HepG2 (cell line): Measurements from ENCODE around the gene DQX1. TPM values are rescaled to one million over a fixed set of nuclear protein-coding genes. Genes with fewer than 3 reads are reported as not detected.

Source experiments
- ERF ChIP-seq: IDR thresholded peaks from 2 replicates; pipeline ENCODE4 v1.6.1; 2018; ENCODE audit warnings: missing biosample characterization, missing genetic modification reagents
- FOXJ3 ChIP-seq: sonication (generic); formaldehyde crosslinking; IDR thresholded peaks from 2 replicates; pipeline ENCODE4 v1.4.0; 2020; ENCODE audit warnings: missing genetic modification reagents, mild to moderate bottlenecking, borderline replicate concordance
- HNF1A ChIP-seq, 2 experiments: sonication (generic) in 1 of 2; formaldehyde crosslinking in 1 of 2; IDR thresholded peaks; 2 replicates each; pipeline versions ENCODE4 v1.4.0 to v1.6.1; 2016 to 2020; ENCODE audit warnings: borderline replicate concordance in 1 of 2, low read depth in 1 of 2, mild to moderate bottlenecking in 1 of 2, missing genetic modification reagents in 1 of 2
- HOXA5 ChIP-seq: sonication (generic); formaldehyde crosslinking; IDR thresholded peaks from 2 replicates; pipeline ENCODE4 v1.4.0; 2020; ENCODE audit warnings: missing genetic modification reagents
- LCORL ChIP-seq, 2 experiments: fragments of 450-650 bp in 1 of 2; sonication (generic) in 1 of 2; formaldehyde crosslinking in 1 of 2; IDR thresholded peaks; 2 replicates each; pipeline versions ENCODE4 v1.5.0 to v1.6.1; 2017 to 2020; ENCODE audit warnings: antibody characterized with exemption in 1 of 2, missing genetic modification reagents in 1 of 2
- SETDB1 ChIP-seq: sonication (generic); formaldehyde crosslinking; IDR thresholded peaks from 2 replicates; pipeline ENCODE4 v1.5.1; 2020; ENCODE audit warnings: missing genetic modification reagents, mild to moderate bottlenecking, borderline replicate concordance
- SMC3 ChIP-seq: IDR thresholded peaks from 2 replicates; pipeline ENCODE4 v1.6.1; 2011; ENCODE audit warnings: low read length, improper control_type of control experiment
- SP5 ChIP-seq: IDR thresholded peaks from 2 replicates; pipeline ENCODE4 v1.6.1; 2016; ENCODE audit warnings: low read depth, borderline replicate concordance
- TAF1 ChIP-seq: sonication (generic); formaldehyde crosslinking; IDR thresholded peaks from 2 replicates; pipeline ENCODE4 v1.4.0; 2020; ENCODE audit warnings: missing genetic modification reagents
- ZBTB37 ChIP-seq: sonication (generic); formaldehyde crosslinking; IDR thresholded peaks from 2 replicates; pipeline ENCODE4 v1.4.0; 2020; ENCODE audit warnings: mild to moderate bottlenecking, missing genetic modification reagents
- ZNF446 ChIP-seq: sonication (generic); formaldehyde crosslinking; IDR thresholded peaks from 2 replicates; pipeline ENCODE4 v1.5.0; 2020; ENCODE audit warnings: mild to moderate bottlenecking, missing genetic modification reagents
- ZNF569 ChIP-seq: sonication (generic); formaldehyde crosslinking; IDR thresholded peaks from 2 replicates; pipeline ENCODE4 v1.5.0; 2020; ENCODE audit warnings: mild to moderate bottlenecking, missing genetic modification reagents, moderate library complexity, borderline replicate concordance
- ZNF782 ChIP-seq: sonication (generic); formaldehyde crosslinking; IDR thresholded peaks from 2 replicates; pipeline ENCODE4 v1.4.0; 2020; ENCODE audit warnings: missing genetic modification reagents, mild to moderate bottlenecking, borderline replicate concordance
- ZNF883 ChIP-seq: sonication (generic); formaldehyde crosslinking; IDR thresholded peaks from 2 replicates; pipeline ENCODE4 v1.5.1; 2020; ENCODE audit warnings: mild to moderate bottlenecking, missing genetic modification reagents; ENCODE audit errors: not compliant biosample characterization
- ZSCAN20 ChIP-seq: sonication (generic); formaldehyde crosslinking; IDR thresholded peaks from 2 replicates; pipeline ENCODE4 v1.4.0; 2020; ENCODE audit warnings: missing genetic modification reagents, mild to moderate bottlenecking, borderline replicate concordance
- ZSCAN29 ChIP-seq: sonication (generic); formaldehyde crosslinking; conservative IDR thresholded peaks from 2 replicates; pipeline ENCODE4 v1.4.0; 2020; ENCODE audit warnings: mild to moderate bottlenecking, missing genetic modification reagents
- ZSCAN9 ChIP-seq: IDR thresholded peaks from 2 replicates; pipeline ENCODE4 v1.6.1; 2016; ENCODE audit warnings: borderline replicate concordance
- polyA plus RNA-seq, 8 experiments: library from polyadenylated mRNA; depleted of rRNA in 3 of 8; stranded (reverse) in 7 of 8; unstranded in 1 of 8; fragments of >200 nt; fragmentation: Illumina TruSeq in 4 of 8; extraction: Trizol in 4 of 8; gene quantifications; 2 replicates each; pipeline versions ENCODE4 v1.2.1 to v1.2.3, GENCODE V29; 2011 to 2016; ENCODE audit warnings: low read depth in 4 of 8, missing spikeins in 1 of 8, mixed read lengths in 1 of 8; ENCODE audit not compliant: insufficient read depth in 1 of 8
- total RNA-seq, 5 experiments: library from RNA; depleted of rRNA; stranded (reverse); fragments of >200 nt; fragmentation: Illumina TruSeq; extraction: Trizol; gene quantifications; 2 replicates each; pipeline ENCODE4 v1.2.3, GENCODE V29; 2016; ENCODE audit warnings: low read depth in 1 of 5
- TF ChIP-seq, protein P1 (sequence below): sonication (generic); formaldehyde crosslinking; IDR thresholded peaks from 2 replicates; pipeline ENCODE4 v1.4.0; 2020; ENCODE audit warnings: missing genetic modification reagents
- TF ChIP-seq, protein P2 (sequence below): sonication (generic); formaldehyde crosslinking; conservative IDR thresholded peaks from 2 replicates; pipeline ENCODE4 v1.8.0; 2022; ENCODE audit warnings: mild to moderate bottlenecking, moderate library complexity, missing genetic modification reagents

The DQX1 gene
- total and polyA plus RNA-seq, 2 of the 13 experiments (the other 11 are each of a cell fraction or from before 2014, with no cell fraction given) = 27.6 to 89.8 TPM

GRCh38 chr2:74552914-74553811, 27.1 kb upstream of the DQX1 start (continued):
- TF ChIP-seq, protein P1, sequence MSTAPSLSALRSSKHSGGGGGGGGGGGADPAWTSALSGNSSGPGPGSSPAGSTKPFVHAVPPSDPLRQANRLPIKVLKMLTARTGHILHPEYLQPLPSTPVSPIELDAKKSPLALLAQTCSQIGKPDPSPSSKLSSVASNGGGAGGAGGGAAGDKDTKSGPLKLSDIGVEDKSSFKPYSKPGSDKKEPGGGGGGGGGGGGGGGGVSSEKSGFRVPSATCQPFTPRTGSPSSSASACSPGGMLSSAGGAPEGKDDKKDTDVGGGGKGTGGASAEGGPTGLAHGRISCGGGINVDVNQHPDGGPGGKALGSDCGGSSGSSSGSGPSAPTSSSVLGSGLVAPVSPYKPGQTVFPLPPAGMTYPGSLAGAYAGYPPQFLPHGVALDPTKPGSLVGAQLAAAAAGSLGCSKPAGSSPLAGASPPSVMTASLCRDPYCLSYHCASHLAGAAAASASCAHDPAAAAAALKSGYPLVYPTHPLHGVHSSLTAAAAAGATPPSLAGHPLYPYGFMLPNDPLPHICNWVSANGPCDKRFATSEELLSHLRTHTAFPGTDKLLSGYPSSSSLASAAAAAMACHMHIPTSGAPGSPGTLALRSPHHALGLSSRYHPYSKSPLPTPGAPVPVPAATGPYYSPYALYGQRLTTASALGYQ = no peak
- TF ChIP-seq ZSCAN9 (CRISPR knock-in tag) = no peak
- TF ChIP-seq TAF1 (CRISPR knock-in tag) = peak; percentile 29; the same call in 1 of the 2 replicates
- TF ChIP-seq ZSCAN29 (CRISPR knock-in tag) = no peak
- TF ChIP-seq ZNF782 (CRISPR knock-in tag) = no peak
- no peak for TF ChIP-seq ZSCAN20 (CRISPR knock-in tag)
- TF ChIP-seq HOXA5 = no peak
- no peak for TF ChIP-seq LCORL (IDR thresholded peaks at IDR 0.05)
- no peak; the same call in 1 of the 2 replicates for TF ChIP-seq LCORL (CRISPR knock-in tag; IDR thresholded peaks at IDR 0.05)
- no peak for TF ChIP-seq HNF1A (IDR thresholded peaks at IDR 0.05; ENCODE audit: low read depth)
- no peak for TF ChIP-seq HNF1A (CRISPR knock-in tag; IDR thresholded peaks at IDR 0.05; ENCODE audit: borderline replicate concordance)
- TF ChIP-seq FOXJ3 (CRISPR knock-in tag) = no peak
- TF ChIP-seq ZNF569 (CRISPR knock-in tag) = 0 out of 2 replicates have a peak, but pooled peaks have one; percentile 30
- 0 out of 2 replicates have a peak, but pooled peaks have one; percentile 25 for TF ChIP-seq ERF
- TF ChIP-seq, protein P2, sequence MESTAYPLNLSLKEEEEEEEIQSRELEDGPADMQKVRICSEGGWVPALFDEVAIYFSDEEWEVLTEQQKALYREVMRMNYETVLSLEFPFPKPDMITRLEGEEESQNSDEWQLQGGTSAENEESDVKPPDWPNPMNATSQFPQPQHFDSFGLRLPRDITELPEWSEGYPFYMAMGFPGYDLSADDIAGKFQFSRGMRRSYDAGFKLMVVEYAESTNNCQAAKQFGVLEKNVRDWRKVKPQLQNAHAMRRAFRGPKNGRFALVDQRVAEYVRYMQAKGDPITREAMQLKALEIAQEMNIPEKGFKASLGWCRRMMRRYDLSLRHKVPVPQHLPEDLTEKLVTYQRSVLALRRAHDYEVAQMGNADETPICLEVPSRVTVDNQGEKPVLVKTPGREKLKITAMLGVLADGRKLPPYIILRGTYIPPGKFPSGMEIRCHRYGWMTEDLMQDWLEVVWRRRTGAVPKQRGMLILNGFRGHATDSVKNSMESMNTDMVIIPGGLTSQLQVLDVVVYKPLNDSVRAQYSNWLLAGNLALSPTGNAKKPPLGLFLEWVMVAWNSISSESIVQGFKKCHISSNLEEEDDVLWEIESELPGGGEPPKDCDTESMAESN (CRISPR knock-in tag) = no peak
- TF ChIP-seq SETDB1 (CRISPR knock-in tag) = no peak
- no peak for TF ChIP-seq ZBTB37 (CRISPR knock-in tag)
- TF ChIP-seq SMC3 = no peak
- no peak for TF ChIP-seq SP5 (CRISPR knock-in tag)
- peak; percentile 62 for TF ChIP-seq ZNF883
- no peak for TF ChIP-seq ZNF446 (CRISPR knock-in tag)
